ENCODE data around the gene TRIM72.

DNA sequence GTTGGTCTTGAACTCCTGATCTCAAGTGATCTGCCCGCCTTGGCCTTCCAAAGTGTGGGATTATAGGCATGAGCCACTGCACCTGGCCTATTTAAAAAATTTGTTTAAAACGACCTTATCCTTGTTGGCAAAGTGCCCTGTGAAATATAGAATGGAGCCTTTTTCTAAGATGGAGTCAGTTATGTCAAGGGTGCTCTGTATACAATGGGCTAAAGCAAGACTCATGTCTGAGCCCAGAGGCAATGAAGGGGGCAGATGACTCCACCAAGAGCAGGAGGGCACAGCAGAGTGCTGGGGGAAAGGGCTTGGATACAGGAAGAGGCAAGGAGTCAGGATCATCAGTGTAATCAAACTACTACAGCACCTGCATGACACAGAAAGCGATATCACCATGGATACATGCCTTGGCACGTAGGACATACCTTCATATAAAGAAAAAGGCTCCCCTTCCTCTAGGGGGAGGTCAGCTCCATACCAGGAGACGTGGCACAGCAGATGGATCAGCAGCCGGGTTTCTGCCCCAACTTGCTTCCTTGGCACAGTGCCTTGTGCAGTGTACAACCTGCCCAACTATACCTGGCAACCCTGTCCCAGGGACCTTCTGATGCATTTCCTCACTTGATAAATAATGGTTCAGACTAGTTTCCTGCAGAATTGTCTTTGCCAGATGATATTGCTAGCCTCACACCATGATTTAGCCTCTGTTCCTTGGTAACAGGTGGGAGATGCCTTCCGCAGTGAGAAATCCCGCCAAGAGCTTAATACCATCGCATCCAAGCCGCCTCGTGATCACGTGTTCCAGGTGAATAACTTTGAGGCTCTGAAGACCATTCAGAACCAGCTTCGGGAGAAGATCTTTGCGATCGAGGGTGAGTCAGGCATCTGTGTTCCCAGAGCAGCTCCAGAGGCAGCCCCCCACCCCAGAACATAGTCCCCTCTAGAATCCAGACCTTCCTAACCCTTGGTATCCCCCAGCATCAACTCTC, 61.2 kb downstream of the TRIM72 start:
- TF ChIP-seq CTCF (IDR thresholded peaks at IDR 0.05) (no peak), POLR2A (IDR thresholded peaks at IDR 0.05) (no peak)
